DMS114 treated with DMSO at 0.1 percent for 48 hours (cell line): ENCODE measurements around the gene NT5C.
A peak's percentile ranks its signal among the peaks of the same experiment; 100 is the strongest.
"Not testable (repeated sequence)": the region's sequence is repeated elsewhere in the genome, so short reads cannot be mapped to it uniquely, and the experiment has no call there.

Experiments used
- DNase-seq: peaks from one replicate; lab custom pipeline; 2025; ENCODE audit not compliant: unreplicated experiment; lab: John Stamatoyannopoulos, UW

NT5C gene

DNA sequence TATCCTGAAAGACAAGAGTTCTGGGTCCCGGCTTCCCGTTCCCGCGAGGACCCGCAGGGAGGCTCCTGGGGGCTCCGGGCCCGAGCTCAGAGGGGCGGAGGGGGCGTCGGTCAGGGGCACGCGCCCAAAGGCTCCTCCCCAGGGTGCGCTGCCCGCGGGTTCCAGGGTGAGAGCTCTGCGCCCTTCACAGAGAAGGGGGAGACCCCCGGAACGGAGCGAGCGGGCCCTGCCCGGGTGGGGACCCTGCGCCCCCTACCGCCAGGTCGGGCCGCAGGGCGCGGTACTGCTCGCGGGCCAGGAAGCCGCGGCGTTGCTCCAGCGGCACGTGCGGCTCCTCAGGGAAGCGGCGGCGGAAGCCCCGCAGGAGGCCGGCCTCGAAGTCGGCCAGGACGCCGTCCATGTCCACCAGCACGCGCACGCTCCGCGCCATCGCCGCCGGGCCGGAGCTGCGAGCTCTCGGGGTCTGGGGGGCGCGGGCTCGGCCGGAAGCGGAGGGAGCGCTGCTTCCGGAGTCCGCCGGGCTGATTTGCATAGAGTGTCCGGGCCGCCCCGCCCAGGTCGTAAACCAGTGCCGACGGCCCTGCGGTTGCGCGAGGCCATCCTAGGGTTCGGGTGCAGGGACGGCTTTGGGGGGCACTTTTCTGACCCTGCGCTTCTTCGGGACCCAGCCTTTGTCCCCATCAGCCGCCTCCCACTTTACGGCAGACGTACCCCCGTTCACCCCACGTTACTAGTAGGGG is at the start of gene NT5C:
Gene NT5C (minus strand): TSS at position 465 of the 740 bp plus-strand sequence. CDS start 35 bp downstream, at position 430.
- DNase-seq: peak; percentile 62

DNA sequence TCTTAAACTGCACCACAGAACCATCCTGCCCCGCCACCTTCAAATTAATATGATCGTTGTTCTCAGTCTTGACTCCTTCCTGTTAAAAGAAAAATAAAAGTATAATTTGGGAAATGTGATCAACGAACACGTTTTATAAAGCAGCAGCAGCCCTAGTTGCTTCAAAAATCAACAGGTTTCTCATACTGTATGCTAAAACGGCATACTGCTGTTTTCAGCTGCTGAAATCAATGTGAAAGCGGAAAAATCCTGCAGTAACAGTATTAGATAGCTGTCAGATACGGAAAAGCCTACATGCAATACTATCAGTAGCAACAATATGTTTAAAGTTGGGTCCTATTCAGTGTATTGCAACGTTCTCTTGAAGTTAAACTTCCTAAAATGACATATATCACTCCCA is 49.6 kb upstream of the NT5C start:
- DNase-seq: no peak

DNA sequence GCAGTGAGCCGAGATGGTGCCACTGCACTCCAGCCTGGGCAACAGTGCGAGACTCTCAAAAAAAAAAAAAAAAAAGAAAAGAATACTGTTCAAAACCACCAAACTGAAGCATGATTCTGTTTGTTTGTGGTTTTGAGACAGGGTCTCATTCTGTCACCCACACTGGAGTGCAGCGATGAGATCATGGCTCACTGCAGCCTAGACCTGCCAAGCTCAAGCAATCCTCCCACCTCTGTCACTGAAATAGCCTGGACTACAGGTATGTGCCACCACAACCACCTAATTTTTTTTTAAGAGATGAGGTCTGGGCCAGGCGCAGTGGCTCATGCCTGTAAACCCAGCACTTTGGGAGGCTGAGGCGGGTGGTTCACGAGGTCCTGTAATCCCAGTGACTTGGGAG is 46.9 kb upstream of the NT5C start:
- DNase-seq: no peak

DNA sequence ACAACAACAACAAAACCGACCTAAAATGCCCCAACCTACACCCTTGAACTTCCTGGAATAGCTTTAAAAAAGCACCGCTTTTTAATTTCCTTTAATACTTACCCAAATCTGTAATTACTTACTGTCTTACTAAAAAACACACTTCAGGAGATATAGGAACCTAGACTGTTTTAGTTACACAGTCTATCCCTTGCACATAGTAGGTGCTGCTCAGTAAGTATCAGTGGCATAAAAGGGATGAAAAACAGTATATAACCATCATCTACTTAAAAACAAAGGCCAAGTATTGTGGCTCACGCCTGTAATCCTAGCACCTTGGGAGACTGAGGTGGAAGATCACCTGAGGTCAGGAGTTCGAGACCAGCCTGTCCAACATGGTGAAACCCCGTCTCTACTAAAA is 45.1 kb upstream of the NT5C start:
- no peak for DNase-seq

DNA sequence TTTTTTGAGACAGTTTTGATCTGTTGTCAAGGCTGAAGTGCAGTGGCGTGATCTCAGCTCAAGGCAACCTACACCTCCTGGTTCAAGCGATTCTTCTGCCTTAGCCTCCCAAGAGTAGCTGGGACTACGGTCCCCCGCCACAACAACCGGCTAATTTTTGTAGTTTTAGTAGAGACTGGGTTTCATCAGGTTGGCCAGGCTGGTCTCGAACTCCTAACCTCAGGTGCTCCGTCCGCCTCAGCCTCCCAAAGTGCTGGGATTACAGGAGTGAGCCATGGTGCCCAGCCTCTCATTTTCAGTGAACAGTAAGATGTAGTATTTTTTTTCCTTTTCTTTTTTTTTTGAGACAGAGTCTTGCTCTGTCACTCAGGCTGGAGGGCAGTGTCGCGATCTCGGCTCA is 43.5 kb upstream of the NT5C start:
- no peak for DNase-seq

DNA sequence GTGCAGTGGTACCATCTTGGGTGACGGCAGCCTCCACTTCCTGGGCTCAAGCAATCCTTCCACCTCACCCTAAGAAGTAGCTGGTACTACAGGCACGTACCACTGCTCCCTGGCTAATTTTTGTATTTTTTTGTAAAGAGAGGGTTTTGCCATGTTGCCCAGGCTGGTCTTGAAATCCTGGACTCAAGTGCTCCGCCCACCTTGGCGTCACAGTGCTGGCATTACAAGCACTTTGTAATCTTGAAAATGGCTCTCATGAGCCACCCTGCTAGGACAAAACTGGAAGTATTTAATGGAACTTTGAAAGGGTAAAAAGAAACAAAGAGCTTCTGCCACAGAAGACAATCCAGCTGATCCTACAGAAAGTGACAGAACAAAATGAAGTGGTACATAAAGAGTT is 42.0 kb upstream of the NT5C start:
- DNase-seq: no peak

- DNase-seq: no peak
Measured at GRCh38 chr17:75168998-75169397, 37.5 kb upstream of the NT5C start.

DNA sequence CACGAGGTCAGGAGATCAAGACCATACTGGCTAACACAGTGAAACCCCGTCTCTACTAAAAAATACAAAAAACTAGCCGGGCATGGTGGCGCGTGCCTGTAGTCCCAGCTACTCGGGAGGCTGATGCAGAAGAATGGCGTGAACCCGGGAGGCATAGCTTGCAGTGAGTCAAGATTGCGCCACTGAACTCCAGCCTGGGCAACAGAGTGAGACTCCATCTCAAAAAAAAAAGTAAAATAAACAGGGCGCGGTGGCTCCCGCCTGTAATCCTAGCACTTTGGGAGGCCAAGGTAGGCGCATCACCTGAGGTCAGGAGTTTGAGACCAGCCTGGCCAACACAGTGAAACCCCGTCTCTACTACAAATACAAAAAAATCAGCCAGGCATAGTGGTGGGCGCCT is 33.1 kb upstream of the NT5C start:
- DNase-seq: not testable (repeated sequence)

DNA sequence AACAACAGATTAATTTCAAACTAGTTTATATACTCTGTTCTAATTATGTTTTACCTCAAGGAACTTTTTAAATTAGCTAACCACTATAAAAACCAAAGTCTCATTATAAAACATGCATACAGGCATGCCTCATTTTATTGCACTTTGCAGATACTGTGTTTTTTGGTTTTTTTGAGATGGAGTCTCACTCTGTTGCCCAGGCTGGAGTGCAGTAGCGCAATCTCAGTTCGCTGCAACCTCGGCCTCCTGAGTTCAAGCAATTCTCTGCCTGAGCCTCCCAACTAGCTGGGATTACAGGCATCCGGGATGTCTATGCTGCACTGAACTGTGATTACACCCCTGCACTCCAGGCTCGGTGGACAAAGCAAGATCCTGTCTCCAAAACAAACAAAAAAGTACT is 31.5 kb upstream of the NT5C start:
- no peak for DNase-seq

GRCh38 chr17:75160211-75160610 is 28.7 kb upstream of the NT5C start:
- no peak for DNase-seq

GRCh38 chr17:75159196-75160031 is 27.9 kb upstream of the NT5C start:
- no peak for DNase-seq

DNA sequence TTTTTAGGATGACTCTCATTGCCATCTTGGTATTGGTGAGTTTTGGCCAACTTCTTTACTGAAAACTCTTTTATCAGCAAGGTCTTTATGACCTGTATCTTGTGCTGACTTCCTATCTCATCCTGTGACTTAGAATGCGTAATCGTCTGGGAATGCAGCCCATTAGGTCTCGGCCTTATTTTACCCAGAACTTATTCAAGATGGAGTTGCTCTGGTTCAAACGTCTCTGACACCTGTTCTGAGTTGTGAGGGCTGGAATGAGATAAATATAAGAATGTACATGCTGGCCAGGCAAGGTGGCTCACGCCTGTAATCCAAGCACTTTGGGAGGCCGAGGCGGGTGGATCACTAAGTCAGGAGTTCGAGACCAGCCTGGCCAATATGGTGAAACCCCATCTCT is 26.9 kb upstream of the NT5C start:
- not testable (repeated sequence) for DNase-seq

DNA sequence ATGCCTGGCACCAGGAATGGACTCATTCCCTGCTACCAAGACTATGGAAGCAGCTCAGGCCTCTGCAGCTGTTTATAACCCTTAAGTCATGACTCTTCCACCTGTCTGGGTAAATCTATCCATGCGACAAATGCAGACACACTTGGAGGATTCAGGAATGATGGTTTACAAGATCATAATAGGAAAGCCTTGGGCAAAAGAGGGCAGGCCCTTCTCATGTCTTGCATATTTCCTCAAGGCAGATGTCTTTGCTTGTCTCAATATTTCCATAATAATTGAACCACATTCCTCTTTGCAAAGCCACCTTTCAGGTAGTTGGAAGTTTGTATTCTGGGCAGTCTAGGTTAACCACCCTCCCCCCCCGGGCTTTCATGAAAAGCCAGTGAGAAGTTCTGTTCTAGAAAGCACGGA is 23.7 kb upstream of the NT5C start:
- DNase-seq: no peak

DNA sequence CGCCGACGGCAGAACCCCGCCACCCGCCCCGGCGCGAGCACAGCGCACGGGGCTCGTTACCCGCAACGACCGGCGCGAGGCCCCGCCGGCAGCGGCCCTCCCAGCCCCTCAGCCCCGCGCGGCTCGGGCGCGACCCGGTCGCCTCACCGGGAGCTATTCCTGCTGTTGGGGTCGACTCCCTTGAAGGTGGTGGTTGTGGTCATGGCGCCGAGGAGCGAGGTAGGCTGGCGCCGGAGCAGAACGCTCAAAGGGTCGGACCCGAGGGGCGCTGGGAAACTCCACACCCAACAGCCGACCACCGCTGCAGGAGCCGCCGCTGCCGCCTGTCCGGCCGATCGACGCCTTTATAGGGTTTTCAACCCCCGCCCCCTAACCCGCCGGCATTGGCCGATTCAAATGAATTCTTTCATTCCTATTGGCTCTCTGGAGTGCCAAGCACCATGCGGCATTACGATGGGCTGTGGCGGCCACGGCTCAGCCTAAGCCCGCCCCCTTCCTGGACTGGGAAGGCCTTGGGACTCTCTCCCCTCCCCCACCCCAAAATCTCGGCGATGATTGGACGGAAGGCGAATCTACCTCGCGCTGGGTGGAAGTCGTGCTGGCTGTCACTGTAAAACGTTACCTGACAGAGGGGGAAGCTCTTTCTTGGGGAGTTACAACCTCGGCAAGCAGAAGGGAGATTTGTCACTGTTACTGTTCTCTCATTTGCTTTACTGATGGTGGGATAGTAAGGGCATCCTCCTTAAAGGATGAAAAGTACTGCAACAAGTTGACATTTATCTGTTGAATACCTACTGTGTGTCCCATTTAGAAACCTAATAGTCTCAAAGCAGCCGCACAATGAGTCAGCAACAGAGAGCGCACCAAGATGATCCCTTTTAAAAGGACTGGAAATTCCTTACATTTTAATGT is 22.9 kb upstream of the NT5C start, which contains the start of gene JPT1:
Gene JPT1 (minus strand): TSS at position 318 of the 912 bp plus-strand sequence. CDS start 115 bp downstream, at position 203.
- peak; percentile 91 for DNase-seq

DNA sequence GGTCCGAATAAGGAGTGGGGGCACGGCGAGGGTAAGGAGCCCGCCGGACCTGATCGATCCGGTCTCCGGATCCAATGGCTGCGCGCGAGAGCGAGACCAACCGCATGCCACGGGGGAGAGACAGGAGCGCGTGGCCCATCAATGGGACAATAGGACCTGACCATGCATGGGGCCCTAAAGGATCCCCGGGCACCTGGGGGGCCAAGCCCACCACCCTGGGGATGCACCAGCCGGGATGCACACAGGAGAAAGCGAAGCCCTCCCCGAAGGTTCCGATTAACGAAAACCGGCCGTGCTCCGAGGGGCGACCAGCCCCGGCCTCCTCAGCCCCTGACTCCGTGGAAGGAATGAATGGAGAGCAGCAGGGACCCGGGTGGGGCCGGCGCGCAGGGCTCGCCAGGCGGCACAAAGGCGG is 22.2 kb upstream of the NT5C start:
- no peak for DNase-seq

DNA sequence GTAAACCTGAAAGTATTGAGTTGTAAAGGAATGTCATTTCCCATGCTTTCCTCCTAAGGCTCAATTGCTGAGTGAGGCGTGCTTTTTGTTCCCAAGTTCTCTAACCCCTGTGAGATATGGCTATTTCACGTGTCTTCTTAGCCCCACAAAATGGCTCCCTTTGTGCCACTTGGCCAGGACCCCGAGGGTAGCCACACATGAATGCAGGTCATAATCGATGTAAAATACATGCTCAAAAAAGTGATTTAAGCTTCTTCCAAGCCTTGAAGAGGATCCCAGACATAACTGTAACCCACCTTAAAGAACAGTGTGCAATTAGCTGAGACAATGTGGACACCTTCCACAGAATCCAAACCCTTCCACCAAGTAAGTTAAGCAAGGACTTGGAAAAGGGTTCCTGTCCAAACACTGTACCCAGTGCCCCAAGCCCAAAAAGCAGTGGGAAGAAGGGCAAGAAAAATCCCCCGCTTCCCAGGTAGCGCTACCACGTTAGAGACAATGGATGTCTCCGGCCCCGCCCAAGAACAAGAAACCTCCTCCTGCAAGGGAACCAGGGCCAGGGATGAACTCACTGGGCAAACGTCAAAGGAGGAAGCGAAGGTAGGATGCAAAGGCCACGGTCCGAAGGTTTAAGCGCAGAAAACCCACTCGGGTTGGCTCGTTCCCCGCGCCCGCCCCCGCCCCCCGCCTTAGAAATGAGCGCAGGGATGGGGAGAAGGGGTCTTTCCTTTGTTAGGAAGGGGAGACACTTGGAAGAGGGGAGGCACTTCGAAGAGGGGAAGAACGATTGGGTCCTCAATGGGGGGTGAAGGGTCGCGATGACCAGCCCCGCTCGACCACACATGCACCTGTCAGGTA is 21.6 kb upstream of the NT5C start:
- DNase-seq: no peak

DNA sequence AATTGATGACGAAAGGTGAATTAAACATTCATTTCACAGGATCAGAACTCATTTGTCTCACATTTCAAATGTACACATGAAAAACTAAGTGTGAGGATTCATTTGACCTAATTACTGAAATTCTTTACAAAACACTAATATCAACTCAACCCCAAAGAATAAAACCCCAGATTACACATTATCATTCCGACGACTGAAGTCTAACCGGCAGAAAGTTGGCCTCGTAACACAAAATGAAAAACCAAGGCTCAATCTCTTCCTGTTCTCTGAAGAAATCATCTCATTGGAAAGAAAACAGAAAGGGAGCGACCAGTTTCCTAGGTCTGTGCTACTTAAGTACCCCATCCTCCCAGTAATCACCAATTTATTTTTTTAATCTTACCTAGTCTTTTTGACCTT is 21.0 kb upstream of the NT5C start:
- DNase-seq: no peak

DNA sequence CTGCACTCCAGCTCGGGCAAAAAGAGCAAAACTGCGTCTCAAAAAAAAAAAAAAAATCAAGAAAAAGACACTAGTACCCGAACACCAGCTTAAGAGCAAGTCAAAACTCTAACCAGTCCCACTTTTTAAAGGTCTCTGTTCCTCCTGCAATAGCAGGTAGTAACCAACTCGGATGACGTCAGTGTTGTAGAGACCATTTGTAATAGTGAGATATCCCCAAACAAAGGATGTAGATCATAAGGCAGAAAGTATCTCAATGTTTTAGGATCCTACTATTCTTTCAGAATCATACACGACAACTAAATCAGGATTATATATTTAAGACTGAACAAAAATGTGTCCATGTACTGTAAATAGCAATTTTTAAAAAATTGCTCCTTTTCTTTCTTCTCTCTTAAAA is 20.4 kb upstream of the NT5C start:
- DNase-seq: no peak

GRCh38 chr17:75147878-75148546 is 16.5 kb upstream of the NT5C start:
- no peak for DNase-seq

GRCh38 chr17:75146592-75146991 is 15.1 kb upstream of the NT5C start:
- DNase-seq: no peak
